Activated CD8-positive, alpha-beta memory T cell treated with anti-CD3 and anti-CD28 coated beads for 1 hour (primary cell): Measurements from ENCODE around the gene MSMB.
"Not testable (repeated sequence)": the region's sequence is repeated elsewhere in the genome, so short reads cannot be mapped to it uniquely, and the experiment has no call there.

ENCODE experiments used
- DNase-seq, 2 donors: peaks; one replicate each; pipeline ENCODE4 v3.0.0-alpha.2; 2020; ENCODE audit warnings: low read depth in 1 of 2; ENCODE audit errors: extremely low read depth in 1 of 2

The MSMB gene, protein sequence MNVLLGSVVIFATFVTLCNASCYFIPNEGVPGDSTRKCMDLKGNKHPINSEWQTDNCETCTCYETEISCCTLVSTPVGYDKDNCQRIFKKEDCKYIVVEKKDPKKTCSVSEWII

DNA sequence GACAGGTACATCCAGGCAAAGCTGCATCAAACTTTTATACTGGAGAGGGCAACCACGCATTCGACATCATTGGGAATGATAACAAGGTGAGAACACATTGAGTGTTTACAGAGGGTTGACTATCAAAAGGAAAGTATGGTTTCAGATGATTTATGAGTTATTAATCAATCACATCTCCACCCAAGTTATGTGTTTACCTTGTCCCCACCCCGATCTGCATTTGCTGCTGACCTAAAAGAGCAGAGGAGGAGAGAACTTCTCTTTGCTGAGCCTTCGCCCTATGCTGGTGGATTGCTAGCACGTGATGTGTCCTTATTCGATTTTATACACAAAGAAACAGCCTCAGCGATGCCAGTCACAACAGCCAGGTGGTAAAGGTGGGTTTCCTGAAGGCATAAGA is at the start of gene MSMB:
TSS of gene MSMB (minus strand) at position 9 of the 400 bp plus-strand sequence. CDS start 32 bp downstream, outside the sequence.
- DNase-seq, result no peak

- DNase-seq, result no peak
These were observed 49.1 kb upstream of the MSMB start for GRCh38 chr10:46094931-46095750.

GRCh38 chr10:46094197-46094500 is 48.1 kb upstream of the MSMB start:
- DNase-seq, result no peak

GRCh38 chr10:46093316-46094196 is 47.5 kb upstream of the MSMB start:
- not testable (repeated sequence) for DNase-seq

GRCh38 chr10:46092524-46093081 is 46.5 kb upstream of the MSMB start:
- no peak for DNase-seq

GRCh38 chr10:46091828-46092523 is 45.9 kb upstream of the MSMB start:
- no peak for DNase-seq

DNA sequence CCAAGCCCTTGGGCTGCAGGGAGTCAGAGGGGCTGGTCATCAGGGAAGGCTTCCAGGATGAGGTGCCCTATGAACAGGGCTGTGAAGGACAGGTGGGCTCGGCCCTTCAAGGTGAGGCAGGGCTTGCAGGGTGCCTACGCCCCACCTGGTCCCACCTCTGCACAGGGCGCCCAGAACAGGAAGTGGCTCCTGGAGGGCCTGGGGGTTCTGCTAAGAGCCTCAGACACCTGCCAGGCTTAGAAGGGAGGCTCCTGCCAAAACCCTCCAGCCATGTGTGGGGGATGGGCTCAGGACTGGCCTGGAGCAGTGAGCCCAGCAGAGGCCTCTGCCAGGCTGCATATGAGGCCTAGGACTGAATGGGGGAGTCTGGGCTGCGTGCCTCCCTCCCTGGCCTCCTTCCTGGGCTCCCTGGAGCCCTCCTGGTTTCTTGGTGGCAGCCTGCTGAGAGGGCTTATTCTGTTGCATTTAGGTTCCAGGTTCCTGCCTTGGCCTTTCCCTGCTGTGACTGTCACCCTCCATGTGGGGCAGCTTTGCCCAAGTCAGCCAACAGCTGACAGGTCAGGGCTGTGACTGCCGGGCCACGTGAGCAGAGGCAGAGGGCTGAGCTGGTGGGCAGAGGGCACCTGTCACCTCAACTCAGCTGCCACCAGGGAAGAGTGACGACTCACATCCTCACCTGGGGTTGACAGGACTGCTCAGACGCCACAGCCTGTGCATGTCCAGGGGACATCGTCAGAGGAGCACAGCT is 45.2 kb upstream of the MSMB start:
- no peak for DNase-seq

DNA sequence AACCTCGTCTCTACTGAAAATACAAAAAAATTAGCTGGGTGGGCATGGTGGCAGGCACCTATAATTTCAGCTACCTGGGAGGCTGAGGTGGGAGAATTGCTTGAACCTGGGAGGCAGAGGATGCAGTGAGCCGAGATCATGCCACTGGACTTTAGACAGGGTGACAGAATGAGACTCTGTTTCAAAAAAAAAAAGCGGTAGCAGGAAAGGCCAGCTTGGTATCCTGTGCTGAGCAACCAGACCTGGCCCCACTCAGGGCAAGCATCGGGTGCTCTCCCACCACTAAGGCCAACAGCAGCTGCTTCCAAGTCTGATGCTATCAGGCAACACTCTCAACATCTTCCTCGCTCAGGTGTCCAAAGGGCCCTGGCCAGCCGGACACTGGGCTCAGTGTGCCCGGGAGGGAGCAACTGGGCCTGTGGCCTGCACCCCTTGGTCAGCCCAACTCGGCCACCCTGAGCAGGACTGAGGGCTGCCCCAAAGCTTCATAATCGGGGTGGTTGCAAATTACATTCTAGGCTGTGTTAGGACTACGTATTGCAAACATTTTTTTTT is 44.3 kb upstream of the MSMB start:
- no peak for DNase-seq

DNA sequence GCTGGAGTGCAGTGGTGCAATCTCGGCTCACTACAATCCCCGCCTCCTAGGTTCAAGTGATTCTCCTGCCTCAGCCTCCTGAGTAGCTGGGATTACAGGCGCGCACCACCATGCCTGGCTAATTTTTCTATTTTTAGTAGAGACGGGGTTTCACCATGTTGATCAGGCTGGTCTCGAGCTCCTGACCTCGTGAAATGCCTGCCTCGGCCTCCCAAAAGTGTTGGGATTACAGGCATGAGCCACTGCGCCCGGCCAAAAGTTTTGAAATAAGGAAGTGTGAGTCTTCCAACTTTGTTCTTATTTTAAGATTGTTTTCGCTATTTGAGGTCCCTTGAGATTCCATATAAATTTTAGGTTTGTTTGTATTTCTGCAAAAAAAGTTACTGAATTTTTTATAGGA is 41.3 kb upstream of the MSMB start:
- DNase-seq, result not testable (repeated sequence)

DNA sequence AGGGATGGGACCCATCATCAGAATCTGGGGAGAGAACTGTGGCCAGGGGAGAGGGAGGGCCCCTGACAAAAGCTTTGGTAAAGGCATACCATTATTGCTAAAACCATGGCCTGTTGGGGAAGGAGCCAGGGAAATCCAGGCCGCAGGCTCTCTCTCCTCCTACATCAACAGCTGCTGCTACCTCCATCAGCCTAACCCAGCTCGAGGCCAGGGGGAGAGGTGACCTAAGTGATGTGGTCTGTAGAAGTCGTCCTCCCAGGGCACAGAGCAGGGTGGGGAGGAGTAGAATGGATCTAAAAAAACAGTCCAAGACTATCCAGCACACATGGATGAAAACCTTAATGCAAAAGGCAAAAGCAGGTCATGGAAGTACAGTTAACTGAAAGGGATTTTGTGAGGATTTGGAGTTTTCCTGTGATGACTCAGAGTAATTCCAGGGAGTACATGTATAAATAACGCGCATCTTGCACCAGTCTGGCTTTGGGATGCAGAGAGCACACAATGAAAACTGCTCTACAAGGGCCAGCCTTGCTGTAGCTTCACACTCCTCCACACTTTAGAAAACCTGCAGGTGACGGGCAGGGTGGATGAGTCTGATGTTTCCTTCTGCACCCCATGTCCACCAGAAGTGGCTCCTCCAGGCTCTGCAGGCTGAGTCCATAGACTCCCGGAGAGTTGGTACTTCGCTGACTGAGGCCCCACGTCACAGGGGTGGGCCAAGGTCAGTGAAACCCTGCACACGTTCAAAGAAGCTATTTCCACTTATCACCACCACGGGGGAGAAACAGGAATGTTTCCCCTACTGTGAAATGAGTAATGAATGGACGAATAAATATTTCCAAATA is 38.5 kb upstream of the MSMB start:
- DNase-seq, result no peak

DNA sequence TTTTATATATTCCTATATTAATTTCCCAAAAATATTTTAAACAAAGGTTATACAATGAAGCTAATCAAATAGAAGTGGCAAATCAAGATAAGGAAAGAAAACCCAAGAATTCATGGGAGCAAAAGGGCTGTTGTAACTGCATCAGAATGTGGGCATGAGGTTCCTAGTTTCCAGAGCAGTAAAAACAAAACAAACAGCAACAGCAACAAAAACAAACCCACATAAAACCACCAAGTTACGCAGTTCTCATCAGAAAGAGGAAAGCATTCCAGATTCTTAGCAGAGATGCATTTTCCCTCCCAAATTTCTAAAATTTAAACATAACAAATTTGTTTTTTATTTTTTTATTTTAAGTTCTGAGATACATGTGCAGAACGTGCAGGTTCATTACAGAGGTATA is 34.8 kb upstream of the MSMB start:
- DNase-seq, result no peak

DNA sequence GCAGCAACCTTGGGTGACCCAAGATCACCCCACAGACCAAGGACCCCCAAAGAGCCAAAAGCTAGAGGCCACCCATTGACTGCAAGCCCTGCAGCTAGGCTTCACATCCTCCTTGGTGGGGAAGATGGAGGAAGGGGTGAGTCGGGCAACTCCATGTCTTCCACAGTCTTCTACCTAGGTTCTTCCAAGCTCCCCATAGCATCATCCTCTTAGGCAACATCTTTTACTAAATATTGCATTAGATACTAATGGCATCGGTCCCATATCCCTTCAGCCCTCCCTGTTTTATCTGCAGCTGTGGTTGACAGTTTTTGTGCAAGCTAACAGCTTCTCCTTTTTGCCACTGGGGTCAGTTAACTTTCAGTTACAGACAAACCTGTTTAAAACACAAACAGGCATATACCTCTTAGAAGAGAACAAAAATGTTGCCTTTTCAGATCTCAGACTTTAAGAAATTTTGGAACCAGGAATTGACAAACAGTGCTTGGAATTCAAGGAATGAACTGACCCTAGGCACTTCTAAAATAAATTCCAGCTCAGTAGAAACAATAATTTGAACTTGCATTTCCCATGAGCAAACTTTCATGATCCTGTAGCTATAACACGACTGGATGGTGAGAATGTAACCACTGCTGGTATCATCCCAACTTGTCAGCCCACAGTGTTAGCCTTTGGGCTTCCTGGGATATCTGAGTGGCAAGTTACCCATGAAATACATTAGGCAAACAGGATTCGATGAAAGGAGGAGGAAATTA is 33.9 kb upstream of the MSMB start:
- no peak for DNase-seq

DNA sequence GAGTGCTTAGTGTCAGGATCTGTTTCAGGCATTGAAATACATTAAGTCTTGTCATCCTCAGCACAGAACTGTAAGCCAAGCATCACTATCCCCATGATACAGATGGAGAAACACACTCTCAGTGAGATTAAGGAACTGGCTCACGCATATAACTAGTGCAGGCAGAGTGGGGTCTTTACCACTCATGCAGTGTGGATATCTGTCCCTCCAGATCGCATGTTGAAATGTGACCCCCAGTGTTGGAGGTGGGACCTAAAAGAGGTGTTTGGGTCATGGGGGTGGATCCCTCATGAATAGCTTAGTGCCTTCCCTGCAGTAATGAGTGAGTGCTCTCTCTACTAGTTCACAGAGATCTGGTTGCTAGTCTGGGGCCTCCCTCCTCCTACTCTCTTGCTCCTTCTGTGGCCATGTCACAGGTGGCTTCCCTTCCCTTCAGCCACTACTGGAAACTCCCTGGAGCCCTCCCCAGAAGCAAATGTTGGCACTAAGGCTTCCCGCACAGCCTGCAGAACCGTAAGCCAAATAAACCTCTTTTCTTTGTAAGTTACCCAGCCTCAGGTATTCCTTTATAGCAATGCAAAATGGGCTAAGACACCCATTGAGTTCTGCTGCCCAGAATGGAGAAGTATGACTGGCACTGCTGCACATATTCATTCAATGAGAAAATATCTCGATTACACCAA is 31.8 kb upstream of the MSMB start:
- no peak for DNase-seq

DNA sequence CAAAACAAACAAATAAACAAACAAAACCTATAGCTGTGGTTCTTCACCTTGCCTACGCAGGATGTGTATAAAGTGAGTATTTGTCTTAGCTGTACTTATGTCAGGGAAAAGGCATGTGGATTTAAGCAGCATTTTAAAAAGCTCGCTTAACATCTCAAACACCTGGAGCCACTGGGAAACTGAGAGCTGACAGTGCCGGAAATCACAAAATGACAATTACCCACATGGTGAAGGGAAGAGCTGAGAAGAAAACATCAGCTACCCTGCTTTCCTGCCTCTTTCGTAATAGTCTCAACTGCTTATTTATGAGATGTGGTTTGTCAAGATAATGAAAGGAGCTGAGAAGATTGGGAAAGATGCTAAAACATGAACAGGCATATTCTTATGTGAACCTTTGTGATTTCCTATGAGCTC is 31.1 kb upstream of the MSMB start:
- DNase-seq, result no peak

- no peak for DNase-seq
These were observed 29.8 kb upstream of the MSMB start for GRCh38 chr10:46075869-46076268.

GRCh38 chr10:46074196-46074946 is 28.3 kb upstream of the MSMB start:
- DNase-seq, result no peak

DNA sequence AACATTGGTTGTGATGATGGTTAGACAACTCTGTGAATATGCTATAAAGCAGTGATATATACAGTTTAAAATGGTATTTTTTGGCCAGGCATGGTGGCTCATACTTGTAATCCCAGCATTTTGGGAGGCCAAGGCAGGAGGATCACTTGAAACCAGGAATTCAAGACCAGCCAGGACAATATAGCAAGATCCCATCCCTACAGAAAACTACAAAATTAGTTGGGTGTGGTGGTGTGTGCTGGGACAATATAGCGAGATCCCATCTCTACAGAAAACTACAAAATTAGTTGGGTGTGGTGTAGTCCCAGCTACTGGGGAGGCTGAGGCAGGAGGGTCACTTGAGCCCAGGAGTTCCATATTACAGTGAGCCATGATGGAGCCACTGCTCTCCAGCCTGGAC is 27.5 kb upstream of the MSMB start:
- no peak for DNase-seq
